D721Med (cell line): ENCODE results near the gene GPD1L.
"Not testable (repeated sequence)": the region's sequence is repeated elsewhere in the genome, so short reads cannot be mapped to it uniquely, and the experiment has no call there.

Experiments used
- DNase-seq: peaks from one replicate; pipeline ENCODE4 v3.0.0; 2011; ENCODE audit warnings: low spot score; ENCODE audit not compliant: insufficient read length
- FAIRE-seq: peaks from 2 replicates; lab custom pipeline; 2011; peaks lifted over from hg19 to GRCh38; lab: Jason Lieb, UNC
- TF ChIP-seq, protein P1 (sequence below): IDR thresholded peaks from 2 replicates; pipeline ENCODE4 v1.5.1; 2012; ENCODE audit warnings: mild to moderate bottlenecking, control low read depth; ENCODE audit not compliant: insufficient read depth; ENCODE audit errors: missing control alignments

GPD1L gene

DNA sequence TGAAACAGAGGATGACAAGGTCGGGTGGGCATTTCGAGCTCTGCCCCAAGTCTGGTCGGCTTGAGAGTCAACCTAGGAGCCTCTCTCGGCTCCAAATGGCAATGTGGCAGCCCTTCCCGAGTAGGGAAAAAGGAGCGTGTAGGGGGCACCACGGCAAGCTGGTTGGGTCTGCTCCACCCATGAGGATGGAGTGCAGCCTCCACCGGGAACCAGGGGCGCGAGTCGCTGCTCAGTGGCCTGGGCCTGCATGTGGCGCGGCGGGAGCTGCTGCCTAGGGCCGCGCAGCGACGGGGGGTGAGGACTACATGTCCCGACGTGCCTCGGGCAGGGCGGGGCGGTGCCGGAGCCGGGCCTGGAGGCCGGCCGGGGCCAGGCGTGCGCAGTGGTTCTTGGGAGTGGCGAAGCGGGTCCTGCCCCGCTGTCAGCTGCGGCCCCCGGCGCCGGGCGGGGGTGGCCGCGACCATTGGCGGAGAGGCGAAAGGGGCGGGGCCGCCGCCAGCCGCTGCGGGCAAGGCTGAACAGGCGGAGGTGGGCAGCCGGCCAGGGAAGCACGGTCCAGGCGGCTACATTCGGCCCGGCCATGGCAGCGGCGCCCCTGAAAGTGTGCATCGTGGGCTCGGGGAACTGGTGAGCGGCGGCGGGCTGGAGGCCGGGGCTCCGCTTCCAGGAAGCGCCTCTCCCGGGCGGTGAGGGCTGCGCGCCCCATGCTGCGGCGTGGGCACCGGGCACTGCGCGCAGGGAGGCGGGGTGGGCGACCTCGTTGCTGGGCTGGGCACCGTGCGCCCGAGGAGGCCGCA, at the start of gene GPD1L:
Gene GPD1L (plus strand): TSS at position 489 of the 797 bp plus-strand sequence. CDS start 92 bp downstream, at position 581.
- TF ChIP-seq, protein P1, sequence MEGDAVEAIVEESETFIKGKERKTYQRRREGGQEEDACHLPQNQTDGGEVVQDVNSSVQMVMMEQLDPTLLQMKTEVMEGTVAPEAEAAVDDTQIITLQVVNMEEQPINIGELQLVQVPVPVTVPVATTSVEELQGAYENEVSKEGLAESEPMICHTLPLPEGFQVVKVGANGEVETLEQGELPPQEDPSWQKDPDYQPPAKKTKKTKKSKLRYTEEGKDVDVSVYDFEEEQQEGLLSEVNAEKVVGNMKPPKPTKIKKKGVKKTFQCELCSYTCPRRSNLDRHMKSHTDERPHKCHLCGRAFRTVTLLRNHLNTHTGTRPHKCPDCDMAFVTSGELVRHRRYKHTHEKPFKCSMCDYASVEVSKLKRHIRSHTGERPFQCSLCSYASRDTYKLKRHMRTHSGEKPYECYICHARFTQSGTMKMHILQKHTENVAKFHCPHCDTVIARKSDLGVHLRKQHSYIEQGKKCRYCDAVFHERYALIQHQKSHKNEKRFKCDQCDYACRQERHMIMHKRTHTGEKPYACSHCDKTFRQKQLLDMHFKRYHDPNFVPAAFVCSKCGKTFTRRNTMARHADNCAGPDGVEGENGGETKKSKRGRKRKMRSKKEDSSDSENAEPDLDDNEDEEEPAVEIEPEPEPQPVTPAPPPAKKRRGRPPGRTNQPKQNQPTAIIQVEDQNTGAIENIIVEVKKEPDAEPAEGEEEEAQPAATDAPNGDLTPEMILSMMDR, result no peak
- FAIRE-seq (no peak), DNase-seq (peak; percentile 62)

DNA sequence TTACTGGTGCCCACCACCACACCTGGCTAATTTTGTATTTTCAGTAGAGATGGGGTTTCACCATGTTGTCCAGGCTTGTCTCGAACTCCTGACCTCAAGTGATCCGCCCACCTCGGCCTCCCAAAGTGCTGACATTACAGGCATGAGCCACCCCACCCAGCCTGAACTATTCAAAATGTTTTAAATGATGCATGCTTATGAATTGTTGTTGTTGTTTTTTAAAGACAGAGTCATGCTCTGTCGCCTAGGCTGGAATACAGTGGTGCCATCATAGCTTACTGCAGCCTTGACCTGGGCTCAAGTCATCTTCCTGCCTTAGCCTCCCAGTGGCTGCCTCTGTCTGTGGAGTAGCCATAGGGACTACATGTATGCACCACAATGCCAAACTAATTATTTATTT, 48.0 kb upstream of the GPD1L start:
- not testable (repeated sequence) for FAIRE-seq, DNase-seq

- no peak for DNase-seq
- FAIRE-seq, result no peak
- TF ChIP-seq, protein P1, result no peak
Observed at GRCh38 chr3:32062950-32063582, 43.4 kb upstream of the GPD1L start.

- TF ChIP-seq, protein P1, result no peak
- FAIRE-seq, result no peak
- no peak for DNase-seq
Observed at GRCh38 chr3:32066686-32067085, 39.7 kb upstream of the GPD1L start.

GRCh38 chr3:32074194-32074593, 32.2 kb upstream of the GPD1L start:
- DNase-seq, FAIRE-seq: not testable (repeated sequence)

DNA sequence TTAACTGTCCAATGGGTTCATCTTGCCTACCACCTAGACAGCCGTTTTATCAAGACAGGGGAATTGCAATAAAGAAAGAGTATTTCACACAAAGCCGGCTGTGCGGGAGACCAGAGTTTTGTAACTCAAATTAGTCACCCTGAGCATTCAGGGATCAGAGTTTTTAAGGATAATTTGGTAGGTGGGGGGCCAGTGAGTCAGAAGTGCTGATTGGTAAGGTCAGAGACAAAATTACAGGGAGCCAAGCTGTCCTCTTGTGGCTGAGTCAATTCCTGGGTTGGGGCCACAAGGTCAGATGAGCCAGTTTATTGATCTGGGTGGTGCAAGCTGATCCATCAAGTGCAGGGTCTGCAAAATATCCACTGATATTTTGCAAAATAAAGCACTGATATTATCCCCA, 29.9 kb upstream of the GPD1L start:
- no peak for FAIRE-seq
- TF ChIP-seq, protein P1, result no peak
- no peak for DNase-seq

- DNase-seq (no peak), FAIRE-seq (no peak)
- TF ChIP-seq, protein P1, result no peak
Observed at GRCh38 chr3:32077260-32078084, 28.9 kb upstream of the GPD1L start.
